Right hindlimb (tissue), 1 donor: ENCODE measurements around the gene SHQ1.

Experiments
- DNase-seq: peaks from one replicate; pipeline ENCODE4 v3.0.0-alpha.2; 2018

SHQ1 gene

GRCh38 chr3:72847751-72848702 lies at the start of gene SHQ1:
SHQ1 (minus strand) TSS chr3:72848445; CDS start chr3:72848340, 105 bp downstream.
- DNase-seq: peak; percentile 97

- no peak for DNase-seq
Observed at GRCh38 chr3:72897758-72898007, 49.4 kb upstream of the SHQ1 start.

GRCh38 chr3:72896996-72897757 lies 48.9 kb upstream of the SHQ1 start:
- no peak for DNase-seq

GRCh38 chr3:72894976-72895552 lies 46.8 kb upstream of the SHQ1 start:
- no peak for DNase-seq

DNA sequence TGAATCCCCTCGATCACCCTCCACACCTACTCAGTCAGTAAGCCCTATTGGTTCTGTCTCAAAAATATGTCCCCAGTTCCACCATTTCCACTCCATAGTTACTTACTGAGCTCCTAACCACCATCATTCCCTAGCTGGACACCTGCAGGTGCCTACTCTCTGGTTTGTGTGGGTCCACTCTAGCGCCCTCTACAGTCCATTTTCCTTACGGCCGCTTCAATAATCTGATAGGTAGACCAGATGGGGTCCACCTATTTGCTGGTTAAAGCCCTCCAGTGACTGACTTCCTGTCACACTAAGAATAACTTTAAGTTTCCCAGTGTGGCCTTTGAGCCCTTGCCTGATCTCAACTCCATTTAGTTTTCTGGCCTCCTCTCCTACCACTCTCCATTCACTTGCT lies 44.6 kb upstream of the SHQ1 start:
- DNase-seq: no peak

DNA sequence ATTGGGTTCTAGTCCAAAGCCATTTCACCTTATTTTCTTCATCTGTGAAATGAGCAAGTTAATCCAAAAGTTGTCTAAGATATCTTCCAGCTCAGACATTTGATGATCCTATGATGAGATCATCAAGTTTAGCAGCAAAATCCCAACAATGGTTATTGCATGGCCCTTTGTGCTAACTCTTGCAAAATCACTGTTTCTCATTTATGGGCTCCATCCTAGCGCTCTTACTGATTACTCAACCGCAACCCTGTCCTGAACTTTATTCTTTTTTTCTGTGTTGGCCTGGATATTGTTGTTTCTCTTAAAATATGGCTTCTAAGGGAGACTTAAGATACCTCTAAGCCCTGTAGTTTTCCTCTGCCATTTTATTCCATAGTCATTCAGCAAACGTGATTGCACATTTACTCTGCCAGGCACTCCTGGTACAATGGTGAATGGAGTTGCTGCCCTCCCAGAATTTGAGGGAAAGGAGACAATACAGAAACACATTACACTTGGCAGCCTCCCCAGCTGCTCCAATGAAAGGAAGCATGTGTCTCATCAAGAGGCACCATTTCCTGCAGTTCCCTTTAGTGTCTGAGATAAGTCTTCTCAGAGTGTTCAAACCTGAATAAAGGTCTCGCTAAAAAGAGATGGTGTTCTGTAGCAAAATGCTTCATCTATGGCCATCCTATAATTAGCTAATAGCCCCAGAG lies 44.0 kb upstream of the SHQ1 start:
- DNase-seq: peak; percentile 37

DNA sequence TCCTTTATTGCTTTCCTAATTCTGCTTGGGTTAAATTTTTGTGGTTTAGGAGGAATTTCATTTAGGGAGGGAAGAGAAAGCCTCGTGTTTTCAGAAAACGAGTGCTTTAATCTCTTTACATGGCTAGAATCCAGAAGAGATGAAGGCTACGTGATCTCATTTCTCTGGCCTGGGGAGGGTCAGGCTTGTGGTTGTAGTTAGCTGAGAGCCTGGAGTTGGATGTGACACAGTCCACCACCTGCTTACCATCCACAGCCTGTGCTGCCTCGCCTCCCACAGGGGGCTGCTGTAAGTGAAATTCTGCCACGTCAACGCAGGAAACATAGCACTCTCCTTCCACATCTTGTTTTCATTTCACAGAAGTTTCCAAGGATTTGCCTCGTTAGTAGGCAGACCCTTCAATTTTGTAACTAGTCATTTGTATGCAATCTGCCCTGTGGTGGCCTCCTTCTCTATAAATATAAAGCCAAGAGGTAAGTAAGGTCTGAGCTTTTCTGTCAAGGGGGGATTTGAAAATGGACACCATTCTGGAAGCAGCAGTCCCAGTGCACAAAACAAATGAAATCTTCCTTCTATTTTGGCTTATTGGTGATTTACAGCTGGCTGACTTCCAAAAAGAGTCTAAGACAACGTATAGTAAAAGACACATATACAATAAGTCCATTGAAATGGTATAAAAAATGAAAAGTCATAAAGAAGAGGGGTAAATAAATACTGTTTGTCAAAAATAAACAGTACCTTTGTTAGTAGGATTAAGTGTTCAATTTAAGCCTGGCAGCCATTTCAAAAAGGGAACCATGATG lies 43.0 kb upstream of the SHQ1 start:
- DNase-seq: peak; percentile 83

DNA sequence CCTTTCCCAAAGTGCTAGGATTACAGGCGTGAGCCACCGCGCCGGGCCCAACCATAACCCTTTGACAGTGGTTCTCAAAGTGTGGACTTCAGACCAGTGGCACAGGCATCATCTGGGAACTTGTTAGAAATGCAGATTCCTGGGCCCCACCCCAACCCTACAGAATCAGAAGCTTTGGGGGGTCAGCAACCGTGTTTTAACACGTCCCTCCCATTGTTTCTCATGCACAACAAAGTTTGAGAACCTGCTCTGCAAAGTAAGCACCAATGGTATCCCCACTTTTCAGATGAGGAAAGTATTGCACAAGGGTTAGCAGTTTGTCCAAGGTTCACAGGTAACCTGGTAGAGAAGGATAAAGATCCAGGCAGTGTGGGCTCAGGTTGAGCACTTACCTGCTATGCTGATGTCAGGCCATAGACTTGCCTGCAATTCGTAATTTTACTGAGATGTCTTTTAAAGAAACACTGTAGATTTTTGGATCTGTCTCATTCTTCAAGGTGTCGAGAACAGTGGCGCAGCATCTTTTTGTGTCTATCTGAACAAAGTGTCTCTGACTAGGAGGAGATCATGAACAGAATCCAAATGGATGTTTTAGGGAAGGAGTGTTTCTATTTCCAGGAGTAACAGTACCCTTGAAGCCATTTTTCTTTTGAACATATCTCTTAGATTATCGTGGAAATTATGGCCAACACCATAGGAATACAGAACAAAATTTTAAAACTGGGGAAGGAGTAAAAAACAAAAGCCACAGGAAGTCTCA lies 42.1 kb upstream of the SHQ1 start:
- DNase-seq: no peak

DNA sequence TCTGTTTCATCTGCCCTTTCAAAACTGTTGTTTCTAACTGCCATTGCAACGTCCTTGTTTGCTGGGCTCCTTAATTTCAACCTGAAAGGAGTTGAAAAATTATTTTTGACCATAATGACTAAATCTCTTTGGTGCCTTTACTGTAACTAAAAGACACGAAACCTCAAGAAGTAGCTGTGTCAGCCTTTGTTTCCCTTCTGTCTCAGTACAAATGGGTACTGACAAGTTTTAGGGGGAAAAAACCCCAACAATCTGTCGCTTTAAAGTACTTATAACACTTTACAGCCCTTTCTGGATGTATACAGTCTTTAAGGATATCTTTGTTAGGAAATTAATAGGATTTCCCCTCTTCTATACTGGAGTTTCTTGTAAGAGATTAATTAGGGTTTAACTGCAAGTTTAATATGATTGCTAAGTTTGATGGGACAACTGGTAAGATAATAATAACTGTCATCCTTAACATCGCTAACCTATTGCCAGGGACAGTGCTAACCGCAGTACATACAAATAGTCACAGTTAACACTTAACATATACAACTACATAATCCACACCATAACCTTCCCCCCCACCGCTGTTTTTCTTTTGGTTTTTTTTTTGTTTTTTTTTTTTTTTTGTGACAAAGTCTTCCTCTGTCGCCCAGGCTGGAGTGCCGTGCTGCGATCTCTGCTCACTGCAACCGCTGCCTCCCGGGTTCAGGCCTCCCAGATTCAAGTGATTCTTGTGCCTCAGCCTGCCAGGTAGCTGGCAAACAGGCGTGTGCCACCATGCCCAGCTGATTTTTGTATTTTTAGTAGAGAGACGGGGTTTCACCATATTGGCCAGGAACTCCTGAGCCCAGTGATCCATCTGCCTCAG lies 41.3 kb upstream of the SHQ1 start:
- peak; percentile 35 for DNase-seq

DNA sequence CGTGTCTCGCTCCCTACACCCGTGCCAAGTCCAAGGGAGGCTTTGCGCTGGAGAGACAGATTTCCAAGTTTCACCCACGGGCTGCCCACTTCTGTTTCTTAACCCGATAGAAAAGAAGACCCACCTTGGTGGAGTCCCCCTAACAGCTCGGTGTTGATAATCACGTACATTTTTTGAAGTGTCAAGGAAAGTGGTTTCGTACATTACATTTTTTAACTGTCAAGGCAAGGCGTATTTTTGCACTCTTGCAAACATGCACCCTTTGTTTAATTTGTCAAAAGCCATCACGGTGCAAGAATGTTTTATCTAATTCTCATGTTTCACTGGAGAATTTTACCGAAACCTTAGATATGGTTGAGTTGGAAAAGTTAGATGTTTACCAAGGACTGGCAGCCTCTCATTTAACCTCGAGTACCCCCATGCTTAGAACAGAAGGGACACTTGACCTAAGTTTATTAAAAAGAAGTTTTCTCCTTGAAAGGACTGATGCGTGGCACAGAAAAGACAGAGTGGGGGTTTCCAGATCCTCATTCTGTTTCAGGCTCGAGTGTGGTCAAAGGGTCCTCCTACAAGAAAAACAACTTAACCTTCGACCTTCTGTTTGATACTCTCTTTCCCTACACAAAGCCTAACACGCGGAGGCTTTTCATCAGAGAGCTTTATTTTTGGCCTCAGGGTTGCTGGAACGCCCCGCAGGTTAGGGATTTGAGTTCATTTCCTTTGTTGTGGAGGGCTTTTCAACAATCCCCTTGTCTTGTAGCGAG lies 40.5 kb upstream of the SHQ1 start:
- DNase-seq: peak; percentile 34

DNA sequence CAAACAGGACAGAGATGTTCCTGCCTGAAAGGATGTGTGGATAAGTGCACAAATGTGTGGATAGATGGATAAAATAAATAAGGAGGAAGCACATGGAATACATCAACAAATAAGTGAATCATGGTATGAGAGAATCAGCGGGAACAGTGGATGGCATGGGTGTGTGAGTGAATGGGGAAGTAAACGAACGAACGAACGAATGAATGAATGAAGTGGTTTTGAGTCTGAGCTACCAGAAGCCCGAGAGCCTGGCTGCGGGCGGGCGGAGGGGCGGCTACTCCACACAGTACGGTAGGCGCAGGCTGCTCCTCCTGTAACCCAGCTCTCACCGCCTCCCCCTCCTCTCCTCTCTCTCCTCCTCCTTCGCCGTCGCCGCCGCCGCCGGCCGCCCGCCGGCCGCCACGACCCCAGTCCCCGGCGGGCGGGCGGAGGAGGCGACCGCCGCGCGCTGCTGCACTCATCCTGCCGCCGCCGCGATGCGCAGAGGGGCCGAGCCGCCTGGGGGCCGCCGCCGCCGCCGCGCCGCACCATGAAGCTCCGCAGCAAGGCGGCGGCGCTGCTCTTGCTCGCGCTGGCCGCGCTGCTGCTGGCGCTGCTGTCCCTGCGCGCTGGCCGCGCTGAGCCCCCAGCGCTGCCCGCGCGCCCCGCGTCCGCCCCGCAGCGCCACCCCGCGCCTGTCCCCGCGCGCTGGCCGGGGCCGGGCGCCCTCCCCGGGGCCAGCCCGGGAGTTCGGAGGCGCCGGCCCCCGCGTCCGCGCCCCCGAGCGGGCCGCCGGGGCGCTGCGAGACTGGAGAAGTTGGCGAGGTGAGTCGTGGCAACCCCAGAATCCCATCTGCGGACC lies 39.7 kb upstream of the SHQ1 start, which contains the start of gene GXYLT2:
Gene GXYLT2 (plus strand): TSS at position 342 of the 841 bp plus-strand sequence. CDS start 188 bp downstream, at position 530.
- DNase-seq: peak; percentile 90

DNA sequence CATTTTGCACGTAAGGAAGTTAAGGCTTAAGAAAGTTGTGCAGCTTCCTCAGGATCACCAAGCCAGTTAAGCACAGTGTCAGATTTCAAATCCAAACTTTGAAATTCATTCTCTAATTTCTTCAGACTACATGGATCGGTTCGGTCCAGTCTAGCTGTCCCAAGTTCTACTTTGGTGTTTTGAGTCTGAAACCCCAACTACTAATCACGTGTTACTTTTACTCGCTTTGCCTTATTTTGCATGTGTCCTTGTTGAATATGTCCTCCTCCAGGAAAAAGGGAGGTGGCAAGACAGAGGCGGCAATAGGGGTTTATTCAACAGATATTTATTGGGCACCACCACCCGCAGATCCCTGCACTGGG lies 39.1 kb upstream of the SHQ1 start:
- no peak for DNase-seq

DNA sequence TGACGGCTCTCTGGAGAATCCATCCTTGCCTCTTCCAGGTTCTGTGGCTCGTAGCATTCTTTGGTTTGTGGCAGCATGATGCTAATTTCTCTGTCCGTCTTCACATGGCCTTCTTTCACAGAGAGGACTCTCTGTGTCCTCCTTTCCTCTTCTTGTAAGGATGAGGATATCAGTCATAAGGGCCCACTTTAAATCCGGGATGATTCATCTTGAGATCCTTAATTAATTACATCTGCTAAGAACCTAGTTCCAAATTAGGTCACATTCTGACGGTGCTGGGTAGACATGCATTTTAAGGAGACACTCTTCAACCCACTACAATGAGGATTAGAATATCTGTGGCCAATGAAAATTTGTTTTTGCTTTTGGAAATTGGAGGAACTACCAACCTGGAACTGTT lies 23.9 kb upstream of the SHQ1 start:
- no peak for DNase-seq

DNA sequence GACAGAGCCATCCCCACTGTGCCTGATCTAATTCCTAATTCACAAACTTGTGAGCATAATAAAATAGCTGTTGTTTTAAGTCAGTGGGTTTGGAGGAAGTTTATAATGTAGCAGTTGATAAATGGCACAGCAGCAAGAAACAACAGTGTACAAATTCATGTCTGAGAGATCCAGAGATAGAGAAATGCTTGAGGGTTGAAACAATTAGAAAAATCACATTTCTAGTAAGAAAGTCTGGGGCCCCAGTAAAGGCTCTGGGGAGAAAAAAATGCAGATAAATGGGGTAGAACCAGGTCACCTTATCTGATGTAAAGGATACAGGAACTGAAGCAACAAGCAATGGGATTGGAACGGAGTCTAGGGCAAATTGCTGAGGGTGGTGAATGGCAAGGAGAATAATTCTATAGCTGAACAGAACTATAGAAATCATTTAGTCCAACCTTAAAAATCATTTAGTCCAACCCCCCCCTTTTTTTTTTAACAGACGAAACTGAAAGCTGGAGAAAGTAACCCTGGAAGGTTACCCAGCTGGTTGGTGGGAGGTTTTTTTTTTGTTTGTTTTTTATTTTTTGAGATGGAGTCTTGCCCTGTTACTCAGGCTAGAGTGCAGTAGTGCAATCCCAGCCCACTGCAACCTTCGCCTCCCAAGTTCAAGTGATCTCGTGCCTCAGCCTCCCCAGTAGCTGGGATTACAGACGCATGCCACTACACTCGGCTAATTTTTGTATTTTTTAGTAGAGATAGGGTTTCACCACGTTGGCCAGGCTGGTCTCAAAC lies 14.3 kb upstream of the SHQ1 start:
- no peak for DNase-seq

GRCh38 chr3:72860846-72861245 lies 12.6 kb upstream of the SHQ1 start:
- no peak for DNase-seq

- DNase-seq: no peak
Observed at GRCh38 chr3:72860053-72860452, 11.8 kb upstream of the SHQ1 start.

GRCh38 chr3:72855001-72855400 lies 6.8 kb upstream of the SHQ1 start:
- DNase-seq: no peak

GRCh38 chr3:72848703-72849081 lies 447 bp upstream of the SHQ1 start:
- DNase-seq: no peak
